ENCODE results near the gene ELAVL2. TPM values are rescaled to one million over a fixed set of nuclear protein-coding genes. Genes with fewer than 3 reads are reported as not detected.

The ELAVL2 gene
- total RNA-seq, 1 donor from 2014 or later = 21.1 TPM

DNA sequence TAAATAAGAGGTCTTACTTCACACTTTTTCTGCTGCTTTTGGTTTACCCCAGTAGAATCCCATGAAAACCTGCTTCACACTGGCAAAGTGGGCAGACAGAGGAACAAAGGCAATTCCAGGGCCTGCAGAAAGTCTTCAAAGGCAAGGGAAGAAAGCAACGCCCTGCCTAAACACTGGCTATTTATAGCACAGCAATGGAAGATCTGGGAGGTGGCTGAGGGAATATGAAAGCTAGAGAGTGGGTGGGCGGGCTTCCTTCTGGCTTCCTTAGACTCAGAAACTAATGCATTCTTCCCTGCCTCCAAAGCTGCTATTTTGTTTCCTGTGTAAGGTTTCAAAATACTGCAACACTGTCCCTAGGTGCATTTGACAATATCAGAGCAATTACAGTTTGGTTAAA is 46.8 kb downstream of the ELAVL2 start:
- no peaks in the 10 kb centered on the region for H4K20me1 ChIP-seq (ENCODE audit: low read depth)
- peaks cover 11% of the 10 kb centered on the region for H3F3A ChIP-seq (ENCODE audit: low read depth)
- no peaks in the 10 kb centered on the region for H3K36me3 ChIP-seq
- H3K4me2 ChIP-seq = peak overlapping the region; percentile 68
- H3K9me3 Mint-ChIP-seq = peaks cover 5% of the 10 kb centered on the region
- no peaks in the 10 kb centered on the region for H3K27me3 ChIP-seq
- H3K27ac Mint-ChIP-seq = peak overlapping the region; percentile 75
- TF ChIP-seq EZH2 (IDR thresholded peaks at IDR 0.05) (no peak), EZH2phosphoT487 (IDR thresholded peaks at IDR 0.05) (no peak)
- TF ChIP-seq, protein P1, sequence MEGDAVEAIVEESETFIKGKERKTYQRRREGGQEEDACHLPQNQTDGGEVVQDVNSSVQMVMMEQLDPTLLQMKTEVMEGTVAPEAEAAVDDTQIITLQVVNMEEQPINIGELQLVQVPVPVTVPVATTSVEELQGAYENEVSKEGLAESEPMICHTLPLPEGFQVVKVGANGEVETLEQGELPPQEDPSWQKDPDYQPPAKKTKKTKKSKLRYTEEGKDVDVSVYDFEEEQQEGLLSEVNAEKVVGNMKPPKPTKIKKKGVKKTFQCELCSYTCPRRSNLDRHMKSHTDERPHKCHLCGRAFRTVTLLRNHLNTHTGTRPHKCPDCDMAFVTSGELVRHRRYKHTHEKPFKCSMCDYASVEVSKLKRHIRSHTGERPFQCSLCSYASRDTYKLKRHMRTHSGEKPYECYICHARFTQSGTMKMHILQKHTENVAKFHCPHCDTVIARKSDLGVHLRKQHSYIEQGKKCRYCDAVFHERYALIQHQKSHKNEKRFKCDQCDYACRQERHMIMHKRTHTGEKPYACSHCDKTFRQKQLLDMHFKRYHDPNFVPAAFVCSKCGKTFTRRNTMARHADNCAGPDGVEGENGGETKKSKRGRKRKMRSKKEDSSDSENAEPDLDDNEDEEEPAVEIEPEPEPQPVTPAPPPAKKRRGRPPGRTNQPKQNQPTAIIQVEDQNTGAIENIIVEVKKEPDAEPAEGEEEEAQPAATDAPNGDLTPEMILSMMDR (IDR thresholded peaks at IDR 0.05) = no peak
- peaks cover 28% of the 10 kb centered on the region for H3K4me1 Mint-ChIP-seq
- H3K27ac ChIP-seq = peak overlapping the region; percentile 68
- peaks cover 3% of the 10 kb centered on the region for H3K27me3 Mint-ChIP-seq (ENCODE audit: insufficient read depth, low read depth)
- peaks cover 16% of the 10 kb centered on the region for H3K36me3 Mint-ChIP-seq
- no peak overlapping the region for H3K4me3 Mint-ChIP-seq
- no peak overlapping the region for H3K9ac ChIP-seq
- H3K9me3 ChIP-seq (ENCODE audit: low read depth) = no peaks in the 10 kb centered on the region
- DNase-seq (ENCODE audit: low spot score) = peak; percentile 57
- H3K4me1 ChIP-seq = peaks cover 39% of the 10 kb centered on the region
- no peak overlapping the region for H2AFZ ChIP-seq (replicated peaks)
- H3K4me3 ChIP-seq = no peak overlapping the region
- H3K79me2 ChIP-seq (ENCODE audit: low read depth) = peaks cover 80% of the 10 kb centered on the region

DNA sequence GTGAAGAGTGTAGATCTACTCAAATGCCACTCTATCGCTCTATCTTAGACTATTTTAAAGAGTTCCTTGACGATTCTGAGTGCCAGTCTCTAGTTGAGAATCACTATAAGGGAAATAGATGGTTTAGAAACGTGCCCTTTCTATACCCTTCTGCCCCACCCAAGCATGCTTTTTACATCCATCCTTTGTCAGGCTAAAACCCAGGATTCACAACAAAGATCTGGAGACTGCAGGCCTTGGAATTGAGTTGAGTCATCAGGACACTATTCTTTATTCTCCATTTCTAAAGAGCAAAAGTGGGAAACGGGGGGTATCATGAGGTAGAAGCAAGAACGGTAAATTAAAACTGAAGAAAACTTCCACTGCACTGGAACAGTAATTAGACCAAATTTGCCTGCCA is 48.7 kb downstream of the ELAVL2 start:
- H3K27me3 Mint-ChIP-seq (ENCODE audit: insufficient read depth, low read depth) = peaks cover 3% of the 10 kb centered on the region
- no peak for TF ChIP-seq EZH2phosphoT487 (IDR thresholded peaks at IDR 0.05)
- no peak for TF ChIP-seq EZH2 (IDR thresholded peaks at IDR 0.05)
- TF ChIP-seq, protein P1 (IDR thresholded peaks at IDR 0.05) = no peak
- H3F3A ChIP-seq (ENCODE audit: low read depth) = peaks cover 11% of the 10 kb centered on the region
- H3K4me2 ChIP-seq = peak overlapping the region; percentile 68
- H3K36me3 ChIP-seq = no peaks in the 10 kb centered on the region
- peaks cover 79% of the 10 kb centered on the region for H3K79me2 ChIP-seq (ENCODE audit: low read depth)
- peaks cover 11% of the 10 kb centered on the region for H3K36me3 Mint-ChIP-seq
- peaks cover 28% of the 10 kb centered on the region for H3K4me1 Mint-ChIP-seq
- no peak overlapping the region for H3K27ac ChIP-seq
- H3K4me3 Mint-ChIP-seq = no peak overlapping the region
- H3K4me3 ChIP-seq = no peak overlapping the region
- H3K9me3 ChIP-seq (ENCODE audit: low read depth) = no peaks in the 10 kb centered on the region
- peaks cover 51% of the 10 kb centered on the region for H3K4me1 ChIP-seq
- H4K20me1 ChIP-seq (ENCODE audit: low read depth) = no peaks in the 10 kb centered on the region
- no peaks in the 10 kb centered on the region for H3K27me3 ChIP-seq
- DNase-seq (ENCODE audit: low spot score) = no peak
- H3K9me3 Mint-ChIP-seq = peaks cover 4% of the 10 kb centered on the region
- H3K9ac ChIP-seq = no peak overlapping the region
- no peak overlapping the region for H2AFZ ChIP-seq (replicated peaks)
- H3K27ac Mint-ChIP-seq = no peak overlapping the region

DNA sequence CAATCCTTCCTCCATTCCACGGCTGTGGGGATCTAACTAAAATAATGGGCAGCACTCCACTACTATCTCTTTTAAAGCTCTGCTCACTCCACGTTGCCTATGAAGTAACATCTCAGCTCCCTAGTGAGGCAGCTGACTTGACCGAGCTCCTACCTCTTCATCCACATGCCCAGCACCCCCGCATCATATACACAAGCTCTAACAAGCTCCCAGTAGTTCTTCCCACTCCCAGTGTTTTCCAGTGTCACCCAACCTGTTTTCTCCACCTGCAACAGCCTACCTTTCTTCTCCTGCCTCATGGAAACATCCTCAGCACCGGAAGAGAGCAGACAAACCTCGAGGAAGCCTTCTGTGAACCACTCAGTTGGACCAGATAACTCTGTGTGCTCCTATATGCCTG is 50.5 kb downstream of the ELAVL2 start:
- H3K4me1 ChIP-seq = peaks cover 56% of the 10 kb centered on the region
- peaks cover 3% of the 10 kb centered on the region for H3K27me3 Mint-ChIP-seq (ENCODE audit: insufficient read depth, low read depth)
- DNase-seq (ENCODE audit: low spot score) = no peak
- no peaks in the 10 kb centered on the region for H3K9me3 ChIP-seq (ENCODE audit: low read depth)
- H3K79me2 ChIP-seq (ENCODE audit: low read depth) = peaks cover 78% of the 10 kb centered on the region
- no peak overlapping the region for H3K4me3 ChIP-seq
- no peak overlapping the region for H3K9ac ChIP-seq
- H3K36me3 Mint-ChIP-seq = peaks cover 15% of the 10 kb centered on the region
- TF ChIP-seq EZH2 (IDR thresholded peaks at IDR 0.05) = no peak
- TF ChIP-seq EZH2phosphoT487 (IDR thresholded peaks at IDR 0.05) = no peak
- TF ChIP-seq, protein P1 (IDR thresholded peaks at IDR 0.05) = no peak
- H3K9me3 Mint-ChIP-seq = peaks cover 4% of the 10 kb centered on the region
- no peak overlapping the region for H3K4me2 ChIP-seq
- peaks cover 27% of the 10 kb centered on the region for H3K4me1 Mint-ChIP-seq
- no peaks in the 10 kb centered on the region for H4K20me1 ChIP-seq (ENCODE audit: low read depth)
- H3K27me3 ChIP-seq = no peaks in the 10 kb centered on the region
- H3K27ac Mint-ChIP-seq = no peak overlapping the region
- no peak overlapping the region for H2AFZ ChIP-seq (replicated peaks)
- peaks cover 11% of the 10 kb centered on the region for H3F3A ChIP-seq (ENCODE audit: low read depth)
- no peak overlapping the region for H3K27ac ChIP-seq
- no peak overlapping the region for H3K4me3 Mint-ChIP-seq
- H3K36me3 ChIP-seq = no peaks in the 10 kb centered on the region
